DND-41 (cell line): ENCODE measurements around the gene MAFG.

ENCODE experiments used
- ATAC-seq: fragments of 200-7000 bp; cut with Tn5 transposase; 3 replicates; pipeline ENCODE4 v1.9.1; 2021; ENCODE audit warnings: low read depth; ENCODE audit not compliant: insufficient read depth
- DNase-seq: peaks from one replicate; pipeline ENCODE4 v3.0.0-alpha.2; 2020
- H2AFZ ChIP-seq: 2 replicates; pipeline ENCODE4 v1.6.0; 2012; ENCODE audit warnings: low read depth, low read length
- H3K27ac ChIP-seq: 2 replicates; pipeline ENCODE4 v1.5.1; 2012; ENCODE audit warnings: low read length, inconsistent platforms
- H3K27me3 ChIP-seq: fragments of 200-600 bp; sonication (generic); 2 replicates; pipeline ENCODE4 v1.6.0; 2012; ENCODE audit warnings: low read length, mild to moderate bottlenecking, inconsistent platforms; ENCODE audit not compliant: insufficient read depth, poor library complexity
- H3K36me3 ChIP-seq: 2 replicates; pipeline ENCODE4 v1.5.1; 2012; ENCODE audit warnings: low read length, inconsistent platforms; ENCODE audit not compliant: insufficient read depth
- H3K4me1 ChIP-seq: 2 replicates; pipeline ENCODE4 v1.5.1; 2012; ENCODE audit warnings: mild to moderate bottlenecking, low read length; ENCODE audit not compliant: insufficient read depth
- H3K4me2 ChIP-seq: 2 replicates; pipeline ENCODE4 v1.6.0; 2012; ENCODE audit warnings: mild to moderate bottlenecking, moderate library complexity, low read length, inconsistent platforms; ENCODE audit not compliant: insufficient read depth
- H3K4me3 ChIP-seq, 2 experiments: fragments of 200-600 bp in 1 of 2; shearing (Covaris generic) in 1 of 2; 2 replicates each; pipeline ENCODE4 v1.5.1; 2012 to 2016; ENCODE audit warnings: inconsistent platforms in 2 of 2, low read length in 2 of 2, mild to moderate bottlenecking in 2 of 2, low read depth in 1 of 2, moderate library complexity in 1 of 2
- H3K79me2 ChIP-seq: 2 replicates; pipeline ENCODE4 v1.6.0; 2012; ENCODE audit warnings: low read length, inconsistent platforms; ENCODE audit not compliant: insufficient read depth
- H3K9ac ChIP-seq: 2 replicates; pipeline ENCODE4 v1.6.0; 2012; ENCODE audit warnings: low read depth, mild to moderate bottlenecking, inconsistent platforms, low read length, moderate library complexity
- H3K9me3 ChIP-seq: 2 replicates; pipeline ENCODE4 v1.5.1; 2012; ENCODE audit warnings: low read length, moderate library complexity, mild to moderate bottlenecking, inconsistent platforms; ENCODE audit not compliant: insufficient read depth, severe bottlenecking
- H4K20me1 ChIP-seq: 2 replicates; pipeline ENCODE4 v1.6.0; 2012; ENCODE audit warnings: low read length; ENCODE audit not compliant: insufficient read depth
- CTCF ChIP-seq: IDR thresholded peaks from 2 replicates; pipeline ENCODE4 v1.5.1; 2012; ENCODE audit warnings: borderline replicate concordance, low read length, moderate library complexity, mild to moderate bottlenecking; ENCODE audit not compliant: poor library complexity, severe bottlenecking; ENCODE audit errors: extremely low read depth
- EZH2 ChIP-seq: IDR thresholded peaks from 3 replicates; pipeline ENCODE4 v1.6.1; 2012; ENCODE audit warnings: borderline replicate concordance, low read depth, mild to moderate bottlenecking, moderate library complexity, low read length, inconsistent platforms; ENCODE audit not compliant: severe bottlenecking

The MAFG gene

GRCh38 chr17:81934098-81934757, 6.7 kb upstream of the MAFG start:
- H3K4me3 ChIP-seq: no peak overlapping the region
- ATAC-seq (peak; percentile 29; the same call in 2 of the 3 replicates), DNase-seq (no peak)
- no peaks in the 10 kb centered on the region for H3K27me3 ChIP-seq
- H2AFZ ChIP-seq: no peak overlapping the region
- no peaks in the 10 kb centered on the region for H3K79me2 ChIP-seq
- no peaks in the 10 kb centered on the region for H4K20me1 ChIP-seq
- no peak overlapping the region for H3K9ac ChIP-seq
- H3K4me1 ChIP-seq: no peaks in the 10 kb centered on the region; the same call in 1 of the 2 replicates
- H3K9me3 ChIP-seq: no peaks in the 10 kb centered on the region
- no peak overlapping the region for H3K4me2 ChIP-seq
- no peaks in the 10 kb centered on the region for H3K36me3 ChIP-seq
- TF ChIP-seq CTCF (no peak), EZH2 (no peak)
- H3K27ac ChIP-seq: no peak overlapping the region

- DNase-seq (no peak), ATAC-seq (no peak)
- TF ChIP-seq CTCF: no peak
- no peak for TF ChIP-seq EZH2
- no peak overlapping the region for H3K27ac ChIP-seq
- no peaks in the 10 kb centered on the region for H3K27me3 ChIP-seq
- 0 out of 2 replicates have a peak, but pooled peaks cover under 1% of the 10 kb centered on the region for H3K79me2 ChIP-seq
- no peak overlapping the region for H3K4me2 ChIP-seq
- H3K4me3 ChIP-seq: no peak overlapping the region
- no peaks in the 10 kb centered on the region for H3K36me3 ChIP-seq
- H2AFZ ChIP-seq: no peak overlapping the region
- H3K9me3 ChIP-seq: no peaks in the 10 kb centered on the region
- no peak overlapping the region for H3K9ac ChIP-seq
- peaks cover 10% of the 10 kb centered on the region for H3K4me1 ChIP-seq
- no peaks in the 10 kb centered on the region for H4K20me1 ChIP-seq
Observed at GRCh38 chr17:81933178-81933699, 5.7 kb upstream of the MAFG start.

GRCh38 chr17:81932333-81932983, 4.9 kb upstream of the MAFG start:
- no peaks in the 10 kb centered on the region for H3K36me3 ChIP-seq
- H3K9ac ChIP-seq: no peak overlapping the region
- H4K20me1 ChIP-seq: no peaks in the 10 kb centered on the region
- DNase-seq (no peak), ATAC-seq (no peak)
- no peak overlapping the region for H3K27ac ChIP-seq
- no peaks in the 10 kb centered on the region for H3K9me3 ChIP-seq
- H3K4me3 ChIP-seq: no peak overlapping the region
- H3K79me2 ChIP-seq: peaks cover 3% of the 10 kb centered on the region; the same call in 1 of the 2 replicates
- H3K4me2 ChIP-seq: no peak overlapping the region
- H2AFZ ChIP-seq: no peak overlapping the region
- H3K27me3 ChIP-seq: no peaks in the 10 kb centered on the region
- H3K4me1 ChIP-seq: peaks cover 15% of the 10 kb centered on the region
- no peak for TF ChIP-seq CTCF
- TF ChIP-seq EZH2: no peak
